SK-N-SH treated with all-trans-retinoic acid at 6 μM for 48 hours (cell line): ENCODE data around the gene ZNF554.

Experiments used
- ATAC-seq: fragments of 200-7000 bp; cut with Tn5 transposase; 3 replicates; pipeline ENCODE4 v1.9.1; 2020; ENCODE audit warnings: mild to moderate bottlenecking, moderate library complexity
- ARNTL ChIP-seq: fragments of 450-650 bp; formaldehyde crosslinking; IDR thresholded peaks from 2 replicates; pipeline ENCODE4 v1.5.0; 2020; ENCODE audit warnings: low read depth, mild to moderate bottlenecking, moderate library complexity, borderline replicate concordance
- BACH2 ChIP-seq: fragments of 250-450 bp; sonication (Bioruptor Pico); IDR thresholded peaks from 2 replicates; pipeline ENCODE4 v1.9.0; 2021; ENCODE audit warnings: mild to moderate bottlenecking, borderline replicate concordance
- CSDC2 ChIP-seq: fragments of 250-450 bp; sonication (Bioruptor Pico); IDR thresholded peaks from 2 replicates; pipeline ENCODE4 v1.5.0; 2020; ENCODE audit warnings: mild to moderate bottlenecking, moderate library complexity
- ESRRG ChIP-seq: fragments of 250-450 bp; sonication (Bioruptor Pico); IDR thresholded peaks from 2 replicates; pipeline ENCODE4 v1.6.1; 2021; ENCODE audit warnings: mild to moderate bottlenecking
- GLIS3 ChIP-seq: fragments of 250-450 bp; sonication (Bioruptor Pico); IDR thresholded peaks from 2 replicates; pipeline ENCODE4 v1.5.0; 2020; ENCODE audit warnings: mild to moderate bottlenecking, moderate library complexity
- OSR1 ChIP-seq: fragments of 250-450 bp; sonication (Bioruptor Pico); IDR thresholded peaks from 2 replicates; pipeline ENCODE4 v1.8.0; 2022; ENCODE audit warnings: moderate library complexity, mild to moderate bottlenecking, inconsistent platforms
- RARB ChIP-seq: fragments of 250-450 bp; sonication (Bioruptor Pico); IDR thresholded peaks from 2 replicates; pipeline ENCODE4 v1.8.0; 2021; ENCODE audit warnings: mild to moderate bottlenecking, moderate library complexity
- SNAI2 ChIP-seq: fragments of 250-450 bp; sonication (Bioruptor Pico); IDR thresholded peaks from 2 replicates; pipeline ENCODE4 v1.5.0; 2020; ENCODE audit warnings: mild to moderate bottlenecking, moderate library complexity
- TCF4 ChIP-seq: fragments of 250-450 bp; sonication (Bioruptor Pico); IDR thresholded peaks from 2 replicates; pipeline ENCODE4 v1.8.0; 2021; ENCODE audit warnings: mild to moderate bottlenecking, moderate library complexity, borderline replicate concordance
- TOX ChIP-seq: fragments of 250-450 bp; sonication (Bioruptor Pico); IDR thresholded peaks from 2 replicates; pipeline ENCODE4 v1.8.0; 2021; ENCODE audit warnings: mild to moderate bottlenecking, moderate library complexity, borderline replicate concordance
- ZC3H10 ChIP-seq: fragments of 250-450 bp; sonication (Bioruptor Pico); IDR thresholded peaks from 2 replicates; pipeline ENCODE4 v1.5.1; 2021; ENCODE audit warnings: mild to moderate bottlenecking, moderate library complexity
- ZFP3 ChIP-seq: fragments of 250-450 bp; sonication (Bioruptor Pico); IDR thresholded peaks from 2 replicates; pipeline ENCODE4 v1.5.0; 2020; ENCODE audit warnings: mild to moderate bottlenecking, moderate library complexity
- ZFP30 ChIP-seq: fragments of 450-650 bp; formaldehyde crosslinking; IDR thresholded peaks from 2 replicates; pipeline ENCODE4 v1.5.0; 2022; ENCODE audit warnings: mild to moderate bottlenecking, moderate library complexity
- ZNF565 ChIP-seq: fragments of 450-650 bp; formaldehyde crosslinking; conservative IDR thresholded peaks from 2 replicates; pipeline ENCODE4 v1.5.0; 2020; ENCODE audit warnings: low read depth, mild to moderate bottlenecking, moderate library complexity
- ZNF70 ChIP-seq: fragments of 450-650 bp; formaldehyde crosslinking; IDR thresholded peaks from 2 replicates; pipeline ENCODE4 v1.5.0; 2020; ENCODE audit warnings: mild to moderate bottlenecking, moderate library complexity
- TF ChIP-seq, protein P1 (sequence below): fragments of 250-450 bp; sonication (Bioruptor Pico); IDR thresholded peaks from 2 replicates; pipeline ENCODE4 v1.5.1; 2020; ENCODE audit warnings: low read depth, mild to moderate bottlenecking, moderate library complexity
- TF ChIP-seq, protein P2 (sequence below): fragments of 250-450 bp; sonication (Bioruptor Pico); IDR thresholded peaks from 2 replicates; pipeline ENCODE4 v1.8.0; 2021; ENCODE audit warnings: low read depth, mild to moderate bottlenecking, moderate library complexity, borderline replicate concordance
- TF ChIP-seq, protein P3 (sequence below): fragments of 250-450 bp; sonication (Bioruptor Pico); IDR thresholded peaks from 2 replicates; pipeline ENCODE4 v1.8.0; 2020; ENCODE audit warnings: mild to moderate bottlenecking, moderate library complexity, borderline replicate concordance
- TF ChIP-seq, protein P4 (sequence below): fragments of 250-450 bp; sonication (Bioruptor Pico); IDR thresholded peaks from 2 replicates; pipeline ENCODE4 v1.5.1; 2021; ENCODE audit warnings: mild to moderate bottlenecking, moderate library complexity

The ZNF554 gene

DNA sequence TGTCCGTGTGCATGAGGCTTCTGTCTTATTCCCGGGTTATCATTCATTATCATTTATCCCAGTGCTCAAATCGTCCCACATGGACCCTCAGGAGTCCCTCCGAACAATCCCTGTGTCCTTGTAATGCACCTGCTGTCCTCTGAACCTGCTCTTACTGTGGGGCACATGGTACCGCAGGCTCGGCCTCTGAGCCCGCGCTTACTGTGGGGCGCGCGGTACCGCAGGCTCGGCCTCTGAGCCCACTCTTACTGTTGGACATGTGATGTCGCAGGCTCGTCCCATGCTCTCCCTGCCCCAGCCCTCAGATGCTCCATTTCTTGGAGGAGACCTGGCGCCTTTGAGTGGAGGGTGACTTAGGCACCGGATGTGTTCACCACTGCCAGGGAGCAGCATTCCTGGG lies 16.8 kb upstream of the ZNF554 start:
- no peak for ATAC-seq
- TF ChIP-seq, protein P1, sequence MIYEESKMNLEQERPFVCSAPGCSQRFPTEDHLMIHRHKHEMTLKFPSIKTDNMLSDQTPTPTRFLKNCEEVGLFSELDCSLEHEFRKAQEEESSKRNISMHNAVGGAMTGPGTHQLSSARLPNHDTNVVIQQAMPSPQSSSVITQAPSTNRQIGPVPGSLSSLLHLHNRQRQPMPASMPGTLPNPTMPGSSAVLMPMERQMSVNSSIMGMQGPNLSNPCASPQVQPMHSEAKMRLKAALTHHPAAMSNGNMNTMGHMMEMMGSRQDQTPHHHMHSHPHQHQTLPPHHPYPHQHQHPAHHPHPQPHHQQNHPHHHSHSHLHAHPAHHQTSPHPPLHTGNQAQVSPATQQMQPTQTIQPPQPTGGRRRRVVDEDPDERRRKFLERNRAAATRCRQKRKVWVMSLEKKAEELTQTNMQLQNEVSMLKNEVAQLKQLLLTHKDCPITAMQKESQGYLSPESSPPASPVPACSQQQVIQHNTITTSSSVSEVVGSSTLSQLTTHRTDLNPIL (CRISPR knock-in tag), result no peak
- no peak for TF ChIP-seq ZC3H10 (CRISPR knock-in tag)
- TF ChIP-seq ARNTL (CRISPR knock-in tag), result no peak
- TF ChIP-seq CSDC2 (CRISPR knock-in tag), result no peak
- TF ChIP-seq, protein P2, sequence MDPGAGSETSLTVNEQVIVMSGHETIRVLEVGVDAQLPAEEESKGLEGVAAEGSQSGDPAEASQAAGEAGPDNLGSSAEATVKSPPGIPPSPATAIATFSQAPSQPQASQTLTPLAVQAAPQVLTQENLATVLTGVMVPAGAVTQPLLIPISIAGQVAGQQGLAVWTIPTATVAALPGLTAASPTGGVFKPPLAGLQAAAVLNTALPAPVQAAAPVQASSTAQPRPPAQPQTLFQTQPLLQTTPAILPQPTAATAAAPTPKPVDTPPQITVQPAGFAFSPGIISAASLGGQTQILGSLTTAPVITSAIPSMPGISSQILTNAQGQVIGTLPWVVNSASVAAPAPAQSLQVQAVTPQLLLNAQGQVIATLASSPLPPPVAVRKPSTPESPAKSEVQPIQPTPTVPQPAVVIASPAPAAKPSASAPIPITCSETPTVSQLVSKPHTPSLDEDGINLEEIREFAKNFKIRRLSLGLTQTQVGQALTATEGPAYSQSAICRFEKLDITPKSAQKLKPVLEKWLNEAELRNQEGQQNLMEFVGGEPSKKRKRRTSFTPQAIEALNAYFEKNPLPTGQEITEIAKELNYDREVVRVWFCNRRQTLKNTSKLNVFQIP (CRISPR knock-in tag), result no peak
- TF ChIP-seq ZNF565, result no peak
- TF ChIP-seq, protein P3, sequence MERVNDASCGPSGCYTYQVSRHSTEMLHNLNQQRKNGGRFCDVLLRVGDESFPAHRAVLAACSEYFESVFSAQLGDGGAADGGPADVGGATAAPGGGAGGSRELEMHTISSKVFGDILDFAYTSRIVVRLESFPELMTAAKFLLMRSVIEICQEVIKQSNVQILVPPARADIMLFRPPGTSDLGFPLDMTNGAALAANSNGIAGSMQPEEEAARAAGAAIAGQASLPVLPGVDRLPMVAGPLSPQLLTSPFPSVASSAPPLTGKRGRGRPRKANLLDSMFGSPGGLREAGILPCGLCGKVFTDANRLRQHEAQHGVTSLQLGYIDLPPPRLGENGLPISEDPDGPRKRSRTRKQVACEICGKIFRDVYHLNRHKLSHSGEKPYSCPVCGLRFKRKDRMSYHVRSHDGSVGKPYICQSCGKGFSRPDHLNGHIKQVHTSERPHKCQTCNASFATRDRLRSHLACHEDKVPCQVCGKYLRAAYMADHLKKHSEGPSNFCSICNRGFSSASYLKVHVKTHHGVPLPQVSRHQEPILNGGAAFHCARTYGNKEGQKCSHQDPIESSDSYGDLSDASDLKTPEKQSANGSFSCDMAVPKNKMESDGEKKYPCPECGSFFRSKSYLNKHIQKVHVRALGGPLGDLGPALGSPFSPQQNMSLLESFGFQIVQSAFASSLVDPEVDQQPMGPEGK (CRISPR knock-in tag), result no peak
- no peak for TF ChIP-seq OSR1 (CRISPR knock-in tag)

DNA sequence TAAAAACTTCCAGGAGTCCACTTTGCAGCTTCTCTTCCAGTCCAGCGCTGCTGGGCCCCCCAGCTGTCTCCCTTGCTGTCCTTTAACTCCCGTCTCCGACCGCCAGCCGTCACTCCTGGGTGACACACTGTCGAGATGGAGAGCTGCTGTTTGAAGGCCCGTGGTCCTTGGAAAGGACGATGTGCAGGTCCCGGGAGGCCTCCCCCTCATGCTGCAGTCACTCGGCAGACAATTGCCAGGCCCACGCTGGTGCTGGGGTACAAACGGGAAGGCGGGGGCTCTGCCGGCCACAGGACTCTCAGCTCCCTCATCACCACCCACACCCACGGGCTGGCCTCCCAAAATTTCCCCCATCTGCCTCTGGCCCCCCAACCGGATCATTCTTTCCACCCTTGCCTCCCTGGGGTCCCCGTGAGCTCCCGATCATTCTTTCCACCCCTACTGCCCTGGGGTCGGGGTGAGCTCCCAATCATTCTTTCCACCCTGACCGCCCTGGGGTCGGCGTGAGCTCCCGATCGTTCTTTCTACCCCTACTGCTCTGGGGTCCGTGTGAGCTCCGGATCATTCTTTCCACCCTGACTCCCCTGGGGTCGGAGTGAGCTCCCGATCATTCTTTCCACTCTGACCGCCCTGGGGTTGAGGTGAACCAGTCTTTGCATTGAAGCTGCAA lies 16.0 kb upstream of the ZNF554 start:
- ATAC-seq, result no peak
- TF ChIP-seq ARNTL (CRISPR knock-in tag) (no peak), TOX (no peak), GLIS3 (CRISPR knock-in tag) (no peak), ZFP30 (CRISPR knock-in tag) (no peak), ZNF70 (CRISPR knock-in tag) (no peak), RARB (no peak), ESRRG (CRISPR knock-in tag) (no peak), OSR1 (CRISPR knock-in tag) (no peak), SNAI2 (CRISPR knock-in tag) (no peak), ZNF565 (no peak), TCF4 (CRISPR knock-in tag) (no peak)
- TF ChIP-seq, protein P3 (CRISPR knock-in tag), result no peak
- TF ChIP-seq, protein P1 (CRISPR knock-in tag), result no peak
- TF ChIP-seq, protein P4, sequence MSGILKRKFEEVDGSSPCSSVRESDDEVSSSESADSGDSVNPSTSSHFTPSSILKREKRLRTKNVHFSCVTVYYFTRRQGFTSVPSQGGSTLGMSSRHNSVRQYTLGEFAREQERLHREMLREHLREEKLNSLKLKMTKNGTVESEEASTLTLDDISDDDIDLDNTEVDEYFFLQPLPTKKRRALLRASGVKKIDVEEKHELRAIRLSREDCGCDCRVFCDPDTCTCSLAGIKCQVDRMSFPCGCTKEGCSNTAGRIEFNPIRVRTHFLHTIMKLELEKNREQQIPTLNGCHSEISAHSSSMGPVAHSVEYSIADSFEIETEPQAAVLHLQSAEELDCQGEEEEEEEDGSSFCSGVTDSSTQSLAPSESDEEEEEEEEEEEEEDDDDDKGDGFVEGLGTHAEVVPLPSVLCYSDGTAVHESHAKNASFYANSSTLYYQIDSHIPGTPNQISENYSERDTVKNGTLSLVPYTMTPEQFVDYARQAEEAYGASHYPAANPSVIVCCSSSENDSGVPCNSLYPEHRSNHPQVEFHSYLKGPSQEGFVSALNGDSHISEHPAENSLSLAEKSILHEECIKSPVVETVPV, result no peak

DNA sequence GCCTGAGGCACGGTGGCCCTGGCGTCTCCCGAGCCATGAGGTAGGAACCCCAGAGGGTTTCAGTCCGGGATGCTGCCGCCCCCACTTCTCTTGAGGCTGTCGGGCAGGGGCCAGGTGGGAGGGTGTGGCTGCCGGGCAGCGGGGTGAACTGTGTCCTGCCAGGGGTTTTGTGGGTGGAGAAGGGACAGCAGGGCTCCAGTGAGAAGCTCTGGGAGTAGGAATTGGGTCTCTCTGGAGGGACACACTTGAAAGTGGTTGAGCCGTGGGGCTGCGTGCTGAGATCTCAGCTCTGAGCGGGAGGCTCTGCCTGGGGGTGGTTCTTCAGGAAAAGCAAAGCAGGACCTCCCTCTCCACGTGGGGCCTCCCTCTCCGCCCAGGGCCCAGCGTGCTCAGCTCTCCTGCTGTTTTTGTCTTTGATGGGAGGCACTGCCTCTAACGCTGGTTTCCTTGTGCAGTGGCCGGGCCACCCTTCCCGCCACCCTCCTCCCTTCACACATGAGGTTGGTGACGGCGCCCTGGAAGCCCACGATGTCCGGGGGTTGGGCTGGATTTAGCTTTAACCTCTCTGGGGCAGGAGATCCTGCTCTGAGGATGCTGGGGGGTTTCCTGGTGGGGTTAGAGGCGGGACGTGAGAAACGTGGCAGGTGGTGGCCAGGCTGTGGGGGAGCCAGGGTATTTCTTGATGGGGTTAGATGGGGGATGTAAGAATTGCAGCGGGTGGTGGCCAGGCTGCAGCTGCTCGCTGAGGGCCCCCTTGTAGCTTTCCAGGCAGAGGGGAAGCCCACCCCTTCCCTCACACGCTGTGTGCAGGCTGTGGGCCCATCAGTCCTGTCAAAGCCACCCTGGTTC lies 15.3 kb upstream of the ZNF554 start:
- no peak for ATAC-seq
- no peak for TF ChIP-seq CSDC2 (CRISPR knock-in tag)
- TF ChIP-seq SNAI2 (CRISPR knock-in tag), result no peak
- no peak for TF ChIP-seq ZFP3 (CRISPR knock-in tag)
- TF ChIP-seq ARNTL (CRISPR knock-in tag), result no peak
- no peak for TF ChIP-seq BACH2 (CRISPR knock-in tag)
- no peak for TF ChIP-seq ZC3H10 (CRISPR knock-in tag)
